ENCODE measurements around the gene THY1. TPM values are rescaled to one million over a fixed set of nuclear protein-coding genes. Genes with fewer than 3 reads are reported as not detected.
"Not testable (repeated sequence)": the region's sequence is repeated elsewhere in the genome, so short reads cannot be mapped to it uniquely, and the experiment has no call there.

The THY1 gene
- polyA plus RNA-seq, 5 donors, result 34.0 to 62.8 (median 42.0) TPM

DNA sequence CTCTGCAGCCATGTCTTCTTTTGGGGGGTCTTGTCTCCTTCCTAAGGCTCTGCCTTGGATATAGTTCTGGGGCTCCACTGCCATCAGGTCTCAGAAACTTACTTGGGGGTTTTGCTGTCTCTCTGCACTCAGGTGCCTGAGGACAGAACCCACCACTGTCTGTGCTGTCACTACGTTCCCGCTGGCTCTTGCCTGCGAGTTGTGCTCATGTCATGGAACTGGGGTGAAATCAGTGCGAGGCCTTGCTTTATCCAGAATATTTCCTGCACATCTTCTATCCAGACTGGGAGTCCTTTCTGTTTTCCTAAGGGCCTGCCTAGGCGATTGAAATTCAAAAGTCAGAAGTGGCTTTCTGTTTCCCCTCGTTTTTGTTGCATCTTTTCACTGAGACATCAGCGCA, 34.9 kb downstream of the THY1 start:
- no peak for DNase-seq

DNA sequence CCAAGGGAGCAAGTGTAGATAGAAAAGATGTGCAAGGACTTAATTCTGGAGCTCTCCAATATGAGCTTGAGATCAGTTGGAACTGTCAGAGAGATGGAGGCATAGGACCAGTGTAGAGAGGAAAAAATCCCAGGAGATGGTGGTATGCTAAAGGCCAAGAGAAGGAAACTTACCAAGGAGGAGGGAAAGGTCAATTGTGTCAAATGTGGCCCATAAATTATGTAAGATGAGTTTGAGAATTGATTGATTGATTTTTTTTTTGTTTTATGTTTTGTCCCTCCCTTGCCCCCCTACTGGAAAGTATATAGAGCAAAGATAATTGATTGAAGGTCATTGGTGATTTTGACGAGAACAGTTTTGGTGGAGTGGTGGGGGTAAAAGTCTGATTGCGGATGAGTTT, 38.6 kb downstream of the THY1 start:
- DNase-seq, result no peak

- DNase-seq, result not testable (repeated sequence)
These were observed 40.5 kb downstream of the THY1 start for GRCh38 chr11:119382513-119382912.

DNA sequence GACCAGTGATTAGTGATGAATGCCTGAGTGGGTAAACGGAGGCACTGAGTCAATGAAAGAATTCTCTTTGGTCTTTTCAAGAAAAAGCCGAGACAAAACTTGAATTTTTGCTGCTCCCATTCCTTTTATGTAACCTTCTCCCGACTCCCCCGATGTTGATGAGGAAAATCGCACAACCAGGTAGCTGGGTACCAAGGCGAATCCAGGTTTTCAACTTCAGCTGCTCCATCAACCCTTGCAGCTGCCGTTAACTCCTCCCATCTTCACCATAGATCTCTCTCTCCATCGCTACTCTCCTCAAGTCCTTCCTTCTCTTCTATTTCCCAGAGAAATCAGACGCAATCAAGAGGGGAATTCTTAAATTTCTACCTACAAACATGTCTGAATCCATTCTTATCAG, 40.9 kb downstream of the THY1 start:
- DNase-seq, result no peak

DNA sequence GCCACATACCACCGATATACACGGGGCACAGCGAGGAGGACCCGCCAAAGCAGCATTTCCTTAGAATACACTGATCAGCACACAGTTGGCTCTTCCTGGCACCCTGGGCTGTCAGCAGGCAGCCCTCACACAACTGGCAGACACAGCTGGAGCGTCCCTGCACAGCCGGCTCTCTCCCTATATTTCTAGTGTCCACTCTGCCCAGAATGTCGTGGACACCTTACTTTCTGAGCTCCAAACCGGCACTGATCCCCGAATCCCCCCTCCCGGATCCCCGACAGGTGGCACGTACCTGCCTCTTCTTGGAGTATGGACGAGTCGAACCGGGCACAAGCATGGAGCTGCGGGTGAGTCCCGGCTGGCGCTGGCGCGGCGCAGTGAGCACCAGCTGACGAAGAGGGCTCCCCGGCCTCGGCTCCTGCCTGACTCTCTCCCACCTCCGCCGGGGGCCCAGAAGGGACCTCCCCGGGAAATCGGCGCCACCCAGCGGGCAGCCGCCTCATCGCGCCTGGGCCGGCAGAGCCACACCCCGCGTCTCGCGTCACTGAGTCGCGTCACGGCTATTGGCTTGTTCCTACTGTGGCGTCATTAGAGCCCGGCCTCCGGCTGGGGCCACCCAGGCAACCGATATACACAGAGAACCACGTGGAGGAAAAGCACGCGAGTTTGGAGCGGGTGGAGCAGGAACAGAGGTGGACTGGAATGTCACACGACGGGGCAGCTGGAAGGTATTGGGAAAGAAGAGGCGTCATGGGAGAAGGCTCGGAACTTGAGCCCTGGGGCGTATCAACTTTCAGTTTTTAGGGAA, 41.6 kb downstream of the THY1 start, which contains the start of gene USP2:
Gene USP2 (minus strand): TSS at position 510 of the 808 bp plus-strand sequence. CDS start 8,210 bp downstream, outside the sequence.
- peak; percentile 96 to 97 for DNase-seq

GRCh38 chr11:119380827-119381180, 42.2 kb downstream of the THY1 start:
- DNase-seq, result no peak

DNA sequence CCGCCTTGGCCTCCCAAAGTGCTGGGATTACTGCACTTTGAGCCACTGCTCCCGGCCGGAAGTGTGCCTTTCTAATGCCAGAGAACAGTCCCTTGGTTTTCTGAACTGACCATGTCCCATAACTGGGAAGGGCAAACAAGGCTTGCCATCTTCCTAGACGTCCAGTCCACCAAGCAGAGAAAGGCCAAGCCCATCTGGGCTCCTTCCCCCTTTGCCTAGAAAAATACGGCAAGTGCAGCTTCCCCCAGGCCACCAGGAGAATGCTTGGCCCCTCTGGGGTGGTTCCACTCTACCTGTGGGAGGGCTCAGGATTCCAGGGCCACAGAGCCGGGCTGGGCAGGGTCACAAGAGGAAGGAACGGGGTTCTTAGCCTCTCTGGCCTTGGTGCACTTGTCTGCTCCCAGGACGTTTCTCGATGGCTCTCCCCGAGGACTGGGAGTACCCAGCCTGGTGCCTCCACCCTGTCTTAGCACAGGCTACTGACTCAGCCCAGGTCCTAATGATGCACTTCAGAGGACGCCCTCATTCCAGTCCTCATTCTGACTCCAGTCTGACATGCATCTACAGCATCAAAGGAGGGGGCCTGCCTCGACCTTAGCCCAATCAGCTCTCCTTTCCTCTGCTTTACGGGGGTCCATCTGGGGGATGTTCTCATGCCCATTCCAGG, 42.7 kb downstream of the THY1 start:
- DNase-seq, result no peak

- no peak for DNase-seq
These were observed 44.0 kb downstream of the THY1 start for GRCh38 chr11:119378851-119379465.

DNA sequence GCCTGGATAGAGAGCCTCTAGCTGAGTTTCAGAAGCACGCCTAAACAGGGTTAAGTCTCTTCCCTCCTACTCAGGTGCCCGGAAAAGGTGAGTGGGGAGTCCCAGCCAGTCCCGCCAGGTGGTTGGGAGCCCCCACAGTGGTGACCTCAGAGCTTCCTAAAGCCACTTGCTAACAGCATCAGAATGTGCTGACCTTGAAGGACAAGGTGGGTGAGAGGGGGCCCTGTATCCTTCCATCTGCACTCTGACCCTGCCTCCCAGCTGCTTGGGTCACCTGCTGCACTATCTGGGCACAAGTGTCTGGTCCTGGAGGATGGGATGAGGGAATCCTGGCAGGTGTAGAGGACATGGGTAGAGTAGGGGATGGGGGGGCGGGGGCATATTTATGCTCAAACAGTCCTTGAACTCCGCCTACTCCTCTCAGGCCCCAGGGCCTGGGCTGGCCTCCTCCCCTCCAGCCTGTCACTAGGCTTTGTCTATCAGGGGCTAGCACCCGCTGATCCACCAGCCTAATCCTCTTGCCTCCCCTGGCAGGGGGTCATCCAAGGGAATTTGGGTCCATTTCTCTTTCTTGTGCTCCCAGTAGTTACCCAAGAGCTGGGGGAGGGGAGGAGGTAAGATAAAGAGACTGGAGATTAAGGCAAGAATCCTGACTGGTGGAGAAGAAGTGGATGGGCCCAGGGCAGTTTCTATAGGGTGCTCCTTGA, 44.9 kb downstream of the THY1 start:
- no peak for DNase-seq

DNA sequence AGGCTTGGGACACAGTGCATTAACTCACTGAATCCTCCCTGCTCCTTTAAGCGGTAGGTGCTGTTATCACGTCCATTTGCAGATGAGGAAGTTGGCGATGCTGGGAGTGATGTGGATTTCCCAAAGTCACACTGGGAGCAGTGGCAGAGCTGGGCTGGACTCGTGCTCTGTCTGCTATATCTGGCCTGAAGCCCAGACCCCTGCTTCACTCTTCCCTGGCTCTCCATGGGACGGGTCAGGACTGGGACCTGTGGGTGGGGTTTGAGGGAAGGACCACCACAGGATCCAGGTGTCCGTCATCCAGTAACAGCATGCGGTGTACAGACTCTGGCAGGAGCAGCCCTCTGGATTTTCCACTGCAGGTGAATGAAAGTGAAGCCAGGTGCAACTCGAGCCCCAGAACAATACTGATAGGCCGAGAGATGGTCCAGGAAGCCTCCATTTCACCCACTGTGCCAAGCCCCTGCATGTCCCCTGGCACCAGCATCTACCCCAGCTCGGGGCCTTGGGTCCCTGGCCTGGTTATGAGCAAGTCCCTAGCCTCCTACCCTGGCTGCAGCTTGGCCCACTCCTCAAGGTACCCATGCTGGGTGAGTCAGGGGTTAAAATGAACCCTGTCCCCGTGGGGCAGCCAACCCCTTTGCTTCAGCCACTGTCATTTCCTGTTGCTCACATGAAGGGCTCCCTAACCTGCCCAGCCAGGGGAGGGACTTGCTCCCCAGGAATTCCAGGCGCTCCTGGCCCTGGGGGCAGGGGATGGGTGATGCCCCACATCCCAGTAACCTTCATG, 45.7 kb downstream of the THY1 start:
- DNase-seq, result no peak

DNA sequence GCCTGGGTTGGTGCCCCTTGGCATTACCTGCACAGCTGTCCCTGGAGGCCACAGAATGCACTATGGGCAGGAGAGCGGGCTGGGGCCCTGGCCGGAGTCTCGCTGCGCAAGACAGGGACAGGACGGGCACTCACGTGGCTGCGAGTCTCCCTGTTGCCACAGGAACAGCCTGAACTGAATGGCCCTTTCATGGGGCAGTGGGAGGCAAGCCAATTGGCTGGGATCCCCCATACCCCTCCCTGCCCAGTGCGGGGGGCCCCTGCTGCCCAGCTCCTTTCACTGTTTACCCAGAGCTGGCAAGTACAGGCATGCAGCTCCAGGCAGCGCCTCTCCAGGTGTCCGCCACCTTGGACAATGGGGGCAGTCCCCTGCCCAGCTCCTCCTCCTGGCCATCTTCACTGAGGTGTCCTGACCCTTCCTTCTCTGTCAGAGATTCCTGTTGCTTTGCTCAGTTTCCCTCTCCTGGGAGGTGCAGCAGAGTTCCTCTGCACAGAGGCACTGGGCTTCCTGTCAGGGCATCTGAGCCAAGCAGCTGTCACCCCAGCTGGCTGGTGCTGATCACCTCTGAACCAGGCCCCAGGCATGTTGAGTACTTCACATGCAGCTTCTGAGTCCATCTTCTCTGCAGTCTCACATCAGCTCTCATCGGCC, 46.6 kb downstream of the THY1 start:
- DNase-seq, result peak in 1 of 2 donors; percentile 58

DNA sequence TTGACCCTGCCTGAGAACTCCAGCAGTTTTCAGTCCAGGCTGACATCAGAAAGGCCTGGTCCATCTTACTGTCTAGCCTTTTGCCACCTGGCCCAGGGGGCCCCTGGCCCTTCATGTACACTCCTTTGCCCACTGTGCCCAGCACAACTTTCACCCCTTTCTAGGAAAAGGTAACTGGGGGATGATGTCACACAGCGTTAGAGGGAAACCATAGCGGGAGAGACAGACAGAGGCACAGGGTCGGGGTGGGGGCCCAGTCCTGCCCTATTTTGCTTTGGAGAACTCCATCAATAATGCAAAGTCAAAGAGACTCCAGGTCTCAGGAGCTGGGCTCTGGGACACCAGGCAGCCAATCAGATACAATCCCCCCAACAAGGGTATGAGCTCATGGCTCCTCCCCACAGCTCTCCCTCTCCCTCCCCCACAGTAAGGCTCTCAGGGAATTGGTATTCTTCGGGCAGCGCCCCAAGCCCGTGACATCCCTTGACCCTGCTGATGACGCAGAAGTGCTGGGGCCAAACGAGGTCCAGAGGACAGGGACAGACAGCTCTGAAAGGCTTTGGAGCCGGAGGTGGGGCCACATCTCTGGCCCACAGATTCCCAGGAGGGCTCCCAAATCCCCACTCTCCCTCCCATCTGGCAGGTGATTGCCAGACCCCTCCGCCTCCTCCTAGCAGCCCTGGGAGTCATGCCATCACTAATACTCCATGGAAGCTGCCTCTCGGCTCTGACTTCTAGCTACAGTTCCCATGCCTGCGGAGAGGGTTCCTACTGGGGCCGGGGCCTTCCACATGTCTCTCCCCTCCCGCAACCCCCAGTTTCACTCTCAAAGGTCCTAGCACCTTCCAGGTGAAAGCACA, 47.4 kb downstream of the THY1 start:
- DNase-seq, result no peak

DNA sequence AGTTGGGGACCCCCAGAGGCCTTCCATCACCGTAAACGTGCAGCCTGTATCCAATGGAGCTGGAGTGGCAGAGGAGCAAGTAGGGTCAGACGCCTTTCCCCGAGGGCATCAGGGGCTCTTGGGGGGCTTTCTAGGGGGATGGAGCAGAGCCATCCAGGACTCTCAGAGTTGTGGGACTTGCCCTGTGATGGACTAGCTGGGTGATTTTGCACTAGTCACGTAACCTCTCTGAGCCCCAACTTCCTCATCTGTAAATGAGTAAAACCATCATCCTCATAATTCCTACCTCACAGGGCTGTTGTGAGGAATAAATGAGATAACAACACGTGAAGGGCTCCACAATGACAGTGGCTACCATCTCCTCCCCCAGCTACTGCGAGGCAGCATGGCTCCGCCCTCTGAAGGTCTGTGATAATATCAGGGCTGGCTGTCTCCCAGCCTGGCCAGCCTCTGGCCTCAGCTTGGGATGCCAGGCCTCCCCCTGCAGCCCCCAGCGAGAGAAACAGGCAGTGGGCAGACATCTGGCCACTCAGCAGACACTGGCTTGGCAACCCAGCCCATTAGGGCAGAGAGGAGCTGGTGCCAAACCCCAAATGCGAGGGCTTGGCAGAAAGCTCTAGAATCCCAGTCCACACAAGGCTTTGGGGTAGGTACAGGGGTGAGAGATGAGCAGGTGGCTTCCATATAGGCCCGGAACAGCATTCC, 48.2 kb downstream of the THY1 start:
- DNase-seq, result no peak

- no peak for DNase-seq
These were observed 48.9 kb downstream of the THY1 start for GRCh38 chr11:119373921-119374631.

- DNase-seq, result no peak
These were observed 49.7 kb downstream of the THY1 start for GRCh38 chr11:119373059-119373920.

DNA sequence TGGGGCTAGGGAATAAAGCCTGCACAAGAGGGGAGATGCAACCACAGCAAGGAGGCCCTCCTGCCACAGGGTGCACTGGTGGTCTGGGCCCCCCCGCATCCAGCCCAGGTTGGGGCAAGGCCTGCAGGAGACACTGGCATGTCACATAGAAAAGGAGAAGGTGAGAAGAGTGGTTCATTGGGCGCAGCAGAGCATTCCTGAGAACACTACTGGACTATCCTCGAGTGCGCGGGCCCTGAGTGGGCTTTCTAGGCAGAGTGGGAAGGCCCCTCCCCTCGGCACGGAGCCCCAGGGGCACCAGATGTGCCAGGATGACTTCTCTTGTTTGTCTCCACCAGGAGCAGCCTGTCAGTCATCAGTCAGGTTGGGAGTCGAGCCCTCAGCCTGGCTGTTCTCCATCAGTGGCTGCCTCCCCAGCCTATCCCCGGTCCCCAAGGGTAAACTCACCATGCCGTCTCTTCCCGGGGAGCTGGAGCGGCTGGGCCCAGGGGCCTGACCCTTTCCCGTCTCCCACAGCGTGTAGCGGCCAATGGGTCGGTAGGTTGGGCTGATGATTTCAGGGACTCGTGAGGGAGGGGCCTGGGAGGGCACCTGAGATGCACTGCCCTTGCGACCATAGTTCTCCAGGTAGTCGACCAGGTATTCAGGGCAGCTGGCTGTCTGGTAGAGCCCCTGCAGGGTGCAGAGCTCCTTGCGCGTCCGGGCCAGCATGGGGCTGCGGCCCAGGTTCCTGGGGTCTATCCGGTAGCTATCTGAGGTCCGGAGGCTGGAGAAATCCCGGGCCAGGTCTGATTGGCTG, 50.5 kb downstream of the THY1 start:
- DNase-seq, result no peak

DNA sequence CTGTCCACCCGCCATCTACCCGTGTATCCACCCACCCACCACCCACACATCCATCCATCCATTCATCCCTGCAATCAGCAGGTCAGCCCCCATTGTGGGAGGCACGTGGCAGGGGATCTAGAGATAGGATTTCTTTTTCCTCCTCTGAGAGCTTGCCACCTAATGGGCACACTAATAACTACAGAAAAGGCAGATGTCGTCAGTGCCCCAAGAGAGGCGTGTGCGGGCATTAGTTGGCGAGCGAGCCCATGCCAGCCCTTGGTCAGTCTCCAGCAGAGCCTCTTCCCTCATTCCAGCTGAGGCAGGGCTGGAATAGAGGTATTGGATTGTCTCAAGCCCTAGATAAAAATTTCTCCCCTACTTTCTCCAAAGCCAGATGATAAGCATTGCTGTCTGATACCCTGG, 51.2 kb downstream of the THY1 start:
- DNase-seq, result no peak

Measured in right lung (tissue), 5 donors.